ENCODE data around the gene DCX. TPM values are rescaled to one million over a fixed set of nuclear protein-coding genes. Genes with fewer than 3 reads are reported as not detected.
"Not testable (repeated sequence)": the region's sequence is repeated elsewhere in the genome, so short reads cannot be mapped to it uniquely, and the experiment has no call there.

The DCX gene
- total RNA-seq, 1 experiment from 2014 or later, result 0.13 TPM

DNA sequence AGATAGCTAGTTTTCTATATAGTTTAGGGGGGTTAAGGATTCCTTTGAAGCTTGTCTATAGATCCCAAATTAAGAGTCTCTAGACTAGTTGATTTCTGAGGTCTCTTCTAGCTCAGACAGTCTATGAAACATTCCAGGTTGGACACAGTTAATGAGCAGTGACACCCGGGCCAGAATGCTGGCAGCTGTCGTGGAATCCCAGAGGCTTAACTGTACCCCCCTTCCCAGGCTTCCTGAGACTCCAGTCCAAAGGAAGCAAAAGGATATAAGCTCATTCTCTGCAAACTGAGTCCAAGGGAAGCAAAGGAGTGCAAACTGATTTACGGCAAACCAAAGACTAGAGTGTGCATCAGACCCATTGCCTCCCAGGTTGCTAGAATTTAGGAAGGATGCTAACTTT, 62.9 kb downstream of the DCX start:
- no peaks in the 10 kb centered on the region for H3K27me3 ChIP-seq (ENCODE audit: control insufficient read depth, insufficient read depth, low read length)
- H3K4me3 ChIP-seq (ENCODE audit: low read depth in 2 of 2, low read length in 2 of 2), result no peak overlapping the region
- TF ChIP-seq, protein P1, sequence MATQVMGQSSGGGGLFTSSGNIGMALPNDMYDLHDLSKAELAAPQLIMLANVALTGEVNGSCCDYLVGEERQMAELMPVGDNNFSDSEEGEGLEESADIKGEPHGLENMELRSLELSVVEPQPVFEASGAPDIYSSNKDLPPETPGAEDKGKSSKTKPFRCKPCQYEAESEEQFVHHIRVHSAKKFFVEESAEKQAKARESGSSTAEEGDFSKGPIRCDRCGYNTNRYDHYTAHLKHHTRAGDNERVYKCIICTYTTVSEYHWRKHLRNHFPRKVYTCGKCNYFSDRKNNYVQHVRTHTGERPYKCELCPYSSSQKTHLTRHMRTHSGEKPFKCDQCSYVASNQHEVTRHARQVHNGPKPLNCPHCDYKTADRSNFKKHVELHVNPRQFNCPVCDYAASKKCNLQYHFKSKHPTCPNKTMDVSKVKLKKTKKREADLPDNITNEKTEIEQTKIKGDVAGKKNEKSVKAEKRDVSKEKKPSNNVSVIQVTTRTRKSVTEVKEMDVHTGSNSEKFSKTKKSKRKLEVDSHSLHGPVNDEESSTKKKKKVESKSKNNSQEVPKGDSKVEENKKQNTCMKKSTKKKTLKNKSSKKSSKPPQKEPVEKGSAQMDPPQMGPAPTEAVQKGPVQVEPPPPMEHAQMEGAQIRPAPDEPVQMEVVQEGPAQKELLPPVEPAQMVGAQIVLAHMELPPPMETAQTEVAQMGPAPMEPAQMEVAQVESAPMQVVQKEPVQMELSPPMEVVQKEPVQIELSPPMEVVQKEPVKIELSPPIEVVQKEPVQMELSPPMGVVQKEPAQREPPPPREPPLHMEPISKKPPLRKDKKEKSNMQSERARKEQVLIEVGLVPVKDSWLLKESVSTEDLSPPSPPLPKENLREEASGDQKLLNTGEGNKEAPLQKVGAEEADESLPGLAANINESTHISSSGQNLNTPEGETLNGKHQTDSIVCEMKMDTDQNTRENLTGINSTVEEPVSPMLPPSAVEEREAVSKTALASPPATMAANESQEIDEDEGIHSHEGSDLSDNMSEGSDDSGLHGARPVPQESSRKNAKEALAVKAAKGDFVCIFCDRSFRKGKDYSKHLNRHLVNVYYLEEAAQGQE (IDR thresholded peaks at IDR 0.05; ENCODE audit: insufficient read depth in 1 of 2, low read depth in 2 of 2, low read length in 1 of 2), result no peak
- TF ChIP-seq, protein P2, sequence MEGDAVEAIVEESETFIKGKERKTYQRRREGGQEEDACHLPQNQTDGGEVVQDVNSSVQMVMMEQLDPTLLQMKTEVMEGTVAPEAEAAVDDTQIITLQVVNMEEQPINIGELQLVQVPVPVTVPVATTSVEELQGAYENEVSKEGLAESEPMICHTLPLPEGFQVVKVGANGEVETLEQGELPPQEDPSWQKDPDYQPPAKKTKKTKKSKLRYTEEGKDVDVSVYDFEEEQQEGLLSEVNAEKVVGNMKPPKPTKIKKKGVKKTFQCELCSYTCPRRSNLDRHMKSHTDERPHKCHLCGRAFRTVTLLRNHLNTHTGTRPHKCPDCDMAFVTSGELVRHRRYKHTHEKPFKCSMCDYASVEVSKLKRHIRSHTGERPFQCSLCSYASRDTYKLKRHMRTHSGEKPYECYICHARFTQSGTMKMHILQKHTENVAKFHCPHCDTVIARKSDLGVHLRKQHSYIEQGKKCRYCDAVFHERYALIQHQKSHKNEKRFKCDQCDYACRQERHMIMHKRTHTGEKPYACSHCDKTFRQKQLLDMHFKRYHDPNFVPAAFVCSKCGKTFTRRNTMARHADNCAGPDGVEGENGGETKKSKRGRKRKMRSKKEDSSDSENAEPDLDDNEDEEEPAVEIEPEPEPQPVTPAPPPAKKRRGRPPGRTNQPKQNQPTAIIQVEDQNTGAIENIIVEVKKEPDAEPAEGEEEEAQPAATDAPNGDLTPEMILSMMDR (IDR thresholded peaks at IDR 0.05), result no peak
- TF ChIP-seq TCF7L2 (IDR thresholded peaks at IDR 0.05; ENCODE audit: low read depth, low read length) (no peak), POLR2AphosphoS5 (IDR thresholded peaks at IDR 0.05; ENCODE audit: low read depth, low read length) (no peak), SIN3A (IDR thresholded peaks at IDR 0.05; ENCODE audit: borderline replicate concordance, insufficient read depth, low read depth, low read length) (no peak)
- CTCF ChIA-PET, result no interaction called here
- DNase-seq (ENCODE audit: low read depth, low spot score), result no peak
- H3K9me3 ChIP-seq (ENCODE audit: control insufficient read depth, insufficient read depth, low read depth, low read length), result no peaks in the 10 kb centered on the region
- in situ Hi-C loops (cut with HindIII; ENCODE audit: low pct_unique_long_range_greater_than_20kb, low sequenced_read_pairs) (no loop called here), intact Hi-C loops (cut with micrococcal nuclease; ENCODE audit: unreplicated experiment) (no loop called here)
- no peaks in the 10 kb centered on the region for H3K36me3 ChIP-seq (ENCODE audit: control insufficient read depth, insufficient read depth, low read length)
- H3K4me1 ChIP-seq (ENCODE audit: control insufficient read depth, insufficient read depth, low read length), result no peaks in the 10 kb centered on the region
- ATAC-seq, result no peak
- BruUV-seq (replicated peaks), result no TSS peak
- POLR2A ChIA-PET, result no interaction called here
- H3K27ac ChIP-seq (ENCODE audit: low read length), result no peak overlapping the region

DNA sequence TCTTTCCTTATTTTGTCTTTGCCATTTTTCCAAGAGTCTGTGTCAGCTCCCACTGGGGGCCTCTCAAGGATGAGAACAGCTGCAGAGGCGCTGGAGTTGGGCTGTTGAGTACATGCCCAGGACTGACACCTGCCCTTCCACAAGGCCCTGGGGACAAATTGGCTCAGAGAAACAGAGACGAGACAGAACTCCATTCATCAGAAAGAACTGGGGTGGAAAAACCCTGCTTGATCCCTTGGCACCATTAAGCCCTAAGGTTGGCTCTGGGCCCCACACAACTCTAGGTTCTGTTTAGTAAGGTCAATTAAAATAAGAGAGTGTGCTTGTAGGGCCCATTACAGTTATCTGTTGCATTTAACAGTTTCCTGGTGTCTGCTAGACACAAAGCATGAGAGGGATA, 63.6 kb downstream of the DCX start:
- H3K27ac ChIP-seq (ENCODE audit: low read length), result no peak overlapping the region
- in situ Hi-C loops (cut with HindIII; ENCODE audit: low pct_unique_long_range_greater_than_20kb, low sequenced_read_pairs) (no loop called here), intact Hi-C loops (cut with micrococcal nuclease; ENCODE audit: unreplicated experiment) (no loop called here)
- ChIA-PET CTCF (no interaction called here), POLR2A (no interaction called here)
- no peak for ATAC-seq
- H3K27me3 ChIP-seq (ENCODE audit: control insufficient read depth, insufficient read depth, low read length), result no peaks in the 10 kb centered on the region
- H3K9me3 ChIP-seq (ENCODE audit: control insufficient read depth, insufficient read depth, low read depth, low read length), result no peaks in the 10 kb centered on the region
- H3K4me1 ChIP-seq (ENCODE audit: control insufficient read depth, insufficient read depth, low read length), result no peaks in the 10 kb centered on the region
- H3K4me3 ChIP-seq (ENCODE audit: low read depth in 2 of 2, low read length in 2 of 2), result no peak overlapping the region
- no peaks in the 10 kb centered on the region for H3K36me3 ChIP-seq (ENCODE audit: control insufficient read depth, insufficient read depth, low read length)
- no peak for DNase-seq (ENCODE audit: low read depth, low spot score)
- TF ChIP-seq TCF7L2 (IDR thresholded peaks at IDR 0.05; ENCODE audit: low read depth, low read length) (no peak), POLR2AphosphoS5 (IDR thresholded peaks at IDR 0.05; ENCODE audit: low read depth, low read length) (no peak), SIN3A (IDR thresholded peaks at IDR 0.05; ENCODE audit: borderline replicate concordance, insufficient read depth, low read depth, low read length) (no peak)
- TF ChIP-seq, protein P2 (IDR thresholded peaks at IDR 0.05), result no peak
- TF ChIP-seq, protein P1 (IDR thresholded peaks at IDR 0.05; ENCODE audit: insufficient read depth in 1 of 2, low read depth in 2 of 2, low read length in 1 of 2), result no peak
- no TSS peak for BruUV-seq (replicated peaks)

DNA sequence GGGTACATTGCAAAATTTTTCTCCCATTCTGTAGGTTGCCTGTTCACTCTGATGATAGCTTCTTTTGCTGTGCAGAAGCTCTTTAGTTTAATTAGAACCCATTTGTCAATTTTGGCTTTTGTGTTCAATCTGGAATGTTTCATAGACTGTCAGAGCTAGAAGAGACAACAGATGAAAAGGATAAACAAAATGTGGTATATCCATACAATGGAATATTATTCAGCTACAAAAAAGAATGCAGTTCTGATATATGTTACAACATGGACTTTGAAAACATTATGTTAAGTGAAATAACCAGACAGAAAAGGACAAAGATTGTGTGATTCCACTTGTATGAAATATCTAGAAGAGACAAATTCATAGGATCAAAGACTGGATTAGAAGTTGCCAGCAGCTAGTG, 65.8 kb downstream of the DCX start:
- H3K27ac ChIP-seq (ENCODE audit: low read length); H3K9me3 ChIP-seq (ENCODE audit: control insufficient read depth, insufficient read depth, low read depth, low read length); H3K27me3 ChIP-seq (ENCODE audit: control insufficient read depth, insufficient read depth, low read length); CTCF ChIA-PET; H3K4me3 ChIP-seq (ENCODE audit: low read depth in 2 of 2, low read length in 2 of 2); intact Hi-C loops (cut with micrococcal nuclease; ENCODE audit: unreplicated experiment); in situ Hi-C loops (cut with HindIII; ENCODE audit: low pct_unique_long_range_greater_than_20kb, low sequenced_read_pairs); H3K36me3 ChIP-seq (ENCODE audit: control insufficient read depth, insufficient read depth, low read length); H3K4me1 ChIP-seq (ENCODE audit: control insufficient read depth, insufficient read depth, low read length); DNase-seq (ENCODE audit: low read depth, low spot score); ATAC-seq; POLR2A ChIA-PET; BruUV-seq (replicated peaks): not testable (repeated sequence)

Data from Panc1 (cell line).